Measurements from ENCODE around the gene FADS3. TPM values are rescaled to one million over a fixed set of nuclear protein-coding genes. Genes with fewer than 3 reads are reported as not detected.

FADS3 gene
- total RNA-seq, 1 experiment from 2014 or later: 22.6 TPM

- no TSS peak for BruUV-seq (replicated peaks)
- TF ChIP-seq CTCF (IDR thresholded peaks at IDR 0.05): no peak
- intact Hi-C loops (cut with micrococcal nuclease; ENCODE audit: unreplicated experiment): no loop called here
- no peaks in the 10 kb centered on the region; the same call in 1 of the 2 replicates for H3K4me1 ChIP-seq (ENCODE audit: control insufficient read depth, insufficient read depth, low read length)
- H3K27ac ChIP-seq (ENCODE audit: low read length): no peak overlapping the region
- in situ Hi-C loops (cut with HindIII; ENCODE audit: low pct_unique_long_range_greater_than_20kb, low sequenced_read_pairs): no loop called here
- ChIA-PET CTCF (no interaction called here), POLR2A (no interaction called here)
- no peaks in the 10 kb centered on the region for H3K9me3 ChIP-seq (ENCODE audit: control insufficient read depth, insufficient read depth, low read depth, low read length)
- DNase-seq (ENCODE audit: low read depth, low spot score): no peak
- H3K27me3 ChIP-seq (ENCODE audit: control insufficient read depth, insufficient read depth, low read length): no peaks in the 10 kb centered on the region
- H3K4me3 ChIP-seq (ENCODE audit: low read depth in 2 of 2, low read length in 2 of 2): no peak overlapping the region
- no peak for ATAC-seq
- peaks cover 2% of the 10 kb centered on the region; the same call in 1 of the 2 replicates for H3K36me3 ChIP-seq (ENCODE audit: control insufficient read depth, insufficient read depth, low read length)
These were observed 42.7 kb downstream of the FADS3 start for GRCh38 chr11:61848631-61849030.

- ChIA-PET CTCF (no interaction called here), POLR2A (no interaction called here)
- Histone ChIP-seq H3K9me3 (ENCODE audit: control insufficient read depth, insufficient read depth, low read depth, low read length) (no peaks in the 10 kb centered on the region), H3K4me1 (ENCODE audit: control insufficient read depth, insufficient read depth, low read length) (no peaks in the 10 kb centered on the region), H3K27ac (ENCODE audit: low read length) (no peak overlapping the region), H3K27me3 (ENCODE audit: control insufficient read depth, insufficient read depth, low read length) (no peaks in the 10 kb centered on the region), H3K36me3 (ENCODE audit: control insufficient read depth, insufficient read depth, low read length) (peaks cover 2% of the 10 kb centered on the region; the same call in 1 of the 2 replicates), H3K4me3 (ENCODE audit: low read depth in 2 of 2, low read length in 2 of 2) (no peak overlapping the region)
- ATAC-seq (no peak), DNase-seq (ENCODE audit: low read depth, low spot score) (no peak)
- no peak for TF ChIP-seq POLR2AphosphoS5 (IDR thresholded peaks at IDR 0.05; ENCODE audit: low read depth, low read length)
- no peak for TF ChIP-seq REST (IDR thresholded peaks at IDR 0.05; ENCODE audit: insufficient read depth in 1 of 2, low read depth in 2 of 2, low read length in 1 of 2)
- no peak for TF ChIP-seq SIN3A (IDR thresholded peaks at IDR 0.05; ENCODE audit: borderline replicate concordance, insufficient read depth, low read depth, low read length)
- no peak for TF ChIP-seq CTCF (IDR thresholded peaks at IDR 0.05)
- TF ChIP-seq TCF7L2 (IDR thresholded peaks at IDR 0.05; ENCODE audit: low read depth, low read length): no peak
- intact Hi-C loops (cut with micrococcal nuclease; ENCODE audit: unreplicated experiment) (no loop called here), in situ Hi-C loops (cut with HindIII; ENCODE audit: low pct_unique_long_range_greater_than_20kb, low sequenced_read_pairs) (no loop called here)
- TSS peak; percentile 29 for BruUV-seq (replicated peaks)
These were observed 43.3 kb downstream of the FADS3 start for GRCh38 chr11:61847914-61848581.

Data from Panc1 (cell line).